ENCODE measurements around the gene MYOM1.

GRCh38 chr18:3140342-3140741, 79.4 kb downstream of the MYOM1 start:
- no peak for TF ChIP-seq CTCF (IDR thresholded peaks at IDR 0.05; ENCODE audit: low read depth, low read length)
- no peak for TF ChIP-seq EZH2phosphoT487 (IDR thresholded peaks at IDR 0.05; ENCODE audit: low read depth)

Measured in OCI-LY3 (cell line).